Measurements from ENCODE around the gene ACE. TPM values are rescaled to one million over a fixed set of nuclear protein-coding genes. Genes with fewer than 3 reads are reported as not detected.

ACE gene
- total RNA-seq, 1 donor from 2014 or later = 1.0 TPM

DNA sequence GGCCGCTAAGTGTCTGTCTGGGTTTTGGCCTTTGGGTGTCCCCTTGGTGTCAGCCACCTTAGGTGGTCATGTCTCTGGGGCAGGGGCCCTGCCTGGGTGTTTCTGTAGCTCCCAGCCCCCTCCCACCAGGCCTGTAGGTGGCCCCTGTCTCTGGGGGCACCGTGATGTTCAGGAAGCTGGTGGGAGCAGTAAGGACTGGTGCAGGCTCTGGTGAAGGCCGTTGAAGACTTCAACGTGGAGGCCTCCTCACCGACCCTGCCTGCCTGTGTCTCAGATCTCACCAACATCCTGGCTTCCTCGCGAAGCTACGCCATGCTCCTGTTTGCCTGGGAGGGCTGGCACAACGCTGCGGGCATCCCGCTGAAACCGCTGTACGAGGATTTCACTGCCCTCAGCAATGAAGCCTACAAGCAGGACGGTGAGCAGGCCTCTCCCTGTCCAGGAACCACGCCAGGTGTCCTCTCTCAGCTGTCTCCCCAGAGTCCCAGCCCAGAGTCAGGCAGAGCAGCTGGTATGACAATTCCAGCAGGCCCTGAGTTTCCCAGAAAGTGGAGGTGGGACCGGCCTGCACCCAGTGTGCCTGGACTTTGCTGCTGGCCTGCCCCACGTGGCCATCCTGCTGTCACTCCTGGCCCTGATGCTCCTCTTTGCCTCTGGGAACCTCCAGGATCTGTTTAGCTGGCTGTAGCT, 2.8 kb downstream of the ACE start:
- H3K4me3 Mint-ChIP-seq (ENCODE audit: unreplicated experiment) = no peak overlapping the region
- Histone ChIP-seq H3K9me3 (ENCODE audit: insufficient read depth, low read depth, low read length) (no peaks in the 10 kb centered on the region), H4K20me1 (ENCODE audit: insufficient read depth, low read length) (peaks cover 3% of the 10 kb centered on the region), H3K27ac (ENCODE audit: low read depth, low read length) (no peak overlapping the region), H3K4me3 (ENCODE audit: insufficient read depth, low read depth, low read length) (no peak overlapping the region), H2AFZ (ENCODE audit: low read depth, low read length) (no peak overlapping the region), H3K36me3 (ENCODE audit: insufficient read depth, low read length) (no peaks in the 10 kb centered on the region), H3K27me3 (ENCODE audit: insufficient read depth, low read length) (peaks cover 6% of the 10 kb centered on the region), H3K79me2 (ENCODE audit: insufficient read depth, low read length) (no peaks in the 10 kb centered on the region), H3K4me2 (ENCODE audit: low read length) (no peak overlapping the region), H3K9ac (ENCODE audit: low read length) (no peak overlapping the region), H3K4me1 (ENCODE audit: insufficient read depth, low read length) (peaks cover 24% of the 10 kb centered on the region)
- DNase-seq (ENCODE audit: low read depth) = no peak
- H3K9me3 Mint-ChIP-seq (ENCODE audit: unreplicated experiment) = peaks cover 2% of the 10 kb centered on the region
- no peaks in the 10 kb centered on the region for H3K36me3 Mint-ChIP-seq (ENCODE audit: low read depth, unreplicated experiment)
- H3K27ac Mint-ChIP-seq (ENCODE audit: unreplicated experiment) = no peak overlapping the region
- FAIRE-seq = no peak
- H3K4me1 Mint-ChIP-seq (ENCODE audit: low read depth, unreplicated experiment) = no peaks in the 10 kb centered on the region
- H3K27me3 Mint-ChIP-seq (ENCODE audit: low read depth, unreplicated experiment) = peaks cover 55% of the 10 kb centered on the region
- no peak for TF ChIP-seq EZH2 (IDR thresholded peaks at IDR 0.05; ENCODE audit: insufficient read depth, low read length)
- TF ChIP-seq, protein P1, sequence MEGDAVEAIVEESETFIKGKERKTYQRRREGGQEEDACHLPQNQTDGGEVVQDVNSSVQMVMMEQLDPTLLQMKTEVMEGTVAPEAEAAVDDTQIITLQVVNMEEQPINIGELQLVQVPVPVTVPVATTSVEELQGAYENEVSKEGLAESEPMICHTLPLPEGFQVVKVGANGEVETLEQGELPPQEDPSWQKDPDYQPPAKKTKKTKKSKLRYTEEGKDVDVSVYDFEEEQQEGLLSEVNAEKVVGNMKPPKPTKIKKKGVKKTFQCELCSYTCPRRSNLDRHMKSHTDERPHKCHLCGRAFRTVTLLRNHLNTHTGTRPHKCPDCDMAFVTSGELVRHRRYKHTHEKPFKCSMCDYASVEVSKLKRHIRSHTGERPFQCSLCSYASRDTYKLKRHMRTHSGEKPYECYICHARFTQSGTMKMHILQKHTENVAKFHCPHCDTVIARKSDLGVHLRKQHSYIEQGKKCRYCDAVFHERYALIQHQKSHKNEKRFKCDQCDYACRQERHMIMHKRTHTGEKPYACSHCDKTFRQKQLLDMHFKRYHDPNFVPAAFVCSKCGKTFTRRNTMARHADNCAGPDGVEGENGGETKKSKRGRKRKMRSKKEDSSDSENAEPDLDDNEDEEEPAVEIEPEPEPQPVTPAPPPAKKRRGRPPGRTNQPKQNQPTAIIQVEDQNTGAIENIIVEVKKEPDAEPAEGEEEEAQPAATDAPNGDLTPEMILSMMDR (IDR thresholded peaks at IDR 0.05; ENCODE audit: insufficient read depth, low read depth, low read length) = no peak

- no peaks in the 10 kb centered on the region for H3K36me3 Mint-ChIP-seq (ENCODE audit: low read depth, unreplicated experiment)
These were observed 3.4 kb downstream of the ACE start for GRCh38 chr17:63480192-63480784.

More at GRCh38 chr17:63480192-63480784, 3.4 kb downstream of the ACE start:
- Histone ChIP-seq H3K4me1 (ENCODE audit: insufficient read depth, low read length) (peaks cover 24% of the 10 kb centered on the region), H3K36me3 (ENCODE audit: insufficient read depth, low read length) (no peaks in the 10 kb centered on the region), H3K4me3 (ENCODE audit: insufficient read depth, low read depth, low read length) (no peak overlapping the region), H3K9me3 (ENCODE audit: insufficient read depth, low read depth, low read length) (no peaks in the 10 kb centered on the region), H3K27ac (ENCODE audit: low read depth, low read length) (no peak overlapping the region), H4K20me1 (ENCODE audit: insufficient read depth, low read length) (peaks cover 3% of the 10 kb centered on the region), H2AFZ (ENCODE audit: low read depth, low read length) (no peak overlapping the region), H3K79me2 (ENCODE audit: insufficient read depth, low read length) (no peaks in the 10 kb centered on the region), H3K9ac (ENCODE audit: low read length) (no peak overlapping the region), H3K27me3 (ENCODE audit: insufficient read depth, low read length) (peaks cover 6% of the 10 kb centered on the region), H3K4me2 (ENCODE audit: low read length) (no peak overlapping the region)
- no peaks in the 10 kb centered on the region for H3K4me1 Mint-ChIP-seq (ENCODE audit: low read depth, unreplicated experiment)
- TF ChIP-seq, protein P1 (IDR thresholded peaks at IDR 0.05; ENCODE audit: insufficient read depth, low read depth, low read length) = no peak
- no peak for TF ChIP-seq EZH2 (IDR thresholded peaks at IDR 0.05; ENCODE audit: insufficient read depth, low read length)
- H3K27ac Mint-ChIP-seq (ENCODE audit: unreplicated experiment) = no peak overlapping the region
- H3K9me3 Mint-ChIP-seq (ENCODE audit: unreplicated experiment) = peaks cover 2% of the 10 kb centered on the region
- no peak for DNase-seq (ENCODE audit: low read depth)
- peaks cover 51% of the 10 kb centered on the region for H3K27me3 Mint-ChIP-seq (ENCODE audit: low read depth, unreplicated experiment)
- no peak for FAIRE-seq
- H3K4me3 Mint-ChIP-seq (ENCODE audit: unreplicated experiment) = no peak overlapping the region

All from astrocyte (in vitro differentiated cells and primary cell).